ENCODE measurements around the gene MAP6.

MAP6 gene

DNA sequence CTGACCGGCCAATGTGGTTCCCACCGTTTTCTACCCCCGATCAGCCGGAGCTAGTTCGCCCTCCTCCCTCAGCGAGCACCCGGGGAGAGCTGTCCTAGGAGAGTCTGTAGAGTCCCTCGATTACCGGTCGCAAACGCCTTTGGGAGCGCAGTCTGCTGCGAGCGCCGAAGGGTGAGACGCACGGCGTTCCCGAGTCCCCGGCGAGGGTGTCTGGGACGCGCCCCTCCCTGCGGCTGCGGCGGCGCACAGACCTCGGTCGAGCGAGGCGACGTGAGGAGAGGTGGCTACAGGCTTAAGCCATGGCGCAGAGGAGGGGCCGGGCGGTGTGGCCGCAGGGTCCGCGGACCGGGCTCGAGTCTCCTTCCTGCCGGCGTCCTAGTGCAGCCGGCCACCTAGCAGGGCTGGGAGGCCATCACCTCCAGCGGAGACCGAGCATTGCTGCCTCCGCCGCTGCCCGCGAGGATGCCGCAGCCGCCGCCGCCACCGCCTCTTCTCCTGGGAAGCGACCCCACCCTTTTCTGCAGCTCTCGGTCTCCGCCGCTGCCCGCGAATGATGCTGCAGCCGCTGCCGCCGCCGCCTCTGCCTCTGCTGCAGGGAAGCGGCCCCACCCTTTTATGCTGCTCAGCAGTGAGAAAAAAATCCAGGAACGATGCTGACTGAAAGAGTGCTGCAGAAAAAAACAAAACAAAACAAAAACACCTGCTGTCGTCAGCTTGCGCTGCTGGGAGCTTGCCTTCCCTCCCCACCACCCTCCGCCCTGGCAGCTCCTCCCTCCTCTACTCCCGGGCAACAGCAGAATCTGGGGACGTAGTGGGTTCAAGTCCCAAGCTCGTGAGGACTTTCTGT, at the start of gene MAP6:
Gene MAP6 (minus strand): TSS at position 588 of the 847 bp plus-strand sequence. CDS start 669 bp downstream, outside the sequence.
- DNase-seq (ENCODE audit: low spot score): peak; percentile 58
- TF ChIP-seq, protein P1, sequence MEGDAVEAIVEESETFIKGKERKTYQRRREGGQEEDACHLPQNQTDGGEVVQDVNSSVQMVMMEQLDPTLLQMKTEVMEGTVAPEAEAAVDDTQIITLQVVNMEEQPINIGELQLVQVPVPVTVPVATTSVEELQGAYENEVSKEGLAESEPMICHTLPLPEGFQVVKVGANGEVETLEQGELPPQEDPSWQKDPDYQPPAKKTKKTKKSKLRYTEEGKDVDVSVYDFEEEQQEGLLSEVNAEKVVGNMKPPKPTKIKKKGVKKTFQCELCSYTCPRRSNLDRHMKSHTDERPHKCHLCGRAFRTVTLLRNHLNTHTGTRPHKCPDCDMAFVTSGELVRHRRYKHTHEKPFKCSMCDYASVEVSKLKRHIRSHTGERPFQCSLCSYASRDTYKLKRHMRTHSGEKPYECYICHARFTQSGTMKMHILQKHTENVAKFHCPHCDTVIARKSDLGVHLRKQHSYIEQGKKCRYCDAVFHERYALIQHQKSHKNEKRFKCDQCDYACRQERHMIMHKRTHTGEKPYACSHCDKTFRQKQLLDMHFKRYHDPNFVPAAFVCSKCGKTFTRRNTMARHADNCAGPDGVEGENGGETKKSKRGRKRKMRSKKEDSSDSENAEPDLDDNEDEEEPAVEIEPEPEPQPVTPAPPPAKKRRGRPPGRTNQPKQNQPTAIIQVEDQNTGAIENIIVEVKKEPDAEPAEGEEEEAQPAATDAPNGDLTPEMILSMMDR (IDR thresholded peaks at IDR 0.05; ENCODE audit: borderline replicate concordance, control extremely low read depth, extremely low read depth, insufficient read depth, missing control alignments): no peak
- in situ Hi-C loops (cut with MboI; ENCODE audit: low sequenced_read_pairs, unreplicated experiment): no loop called here

DNA sequence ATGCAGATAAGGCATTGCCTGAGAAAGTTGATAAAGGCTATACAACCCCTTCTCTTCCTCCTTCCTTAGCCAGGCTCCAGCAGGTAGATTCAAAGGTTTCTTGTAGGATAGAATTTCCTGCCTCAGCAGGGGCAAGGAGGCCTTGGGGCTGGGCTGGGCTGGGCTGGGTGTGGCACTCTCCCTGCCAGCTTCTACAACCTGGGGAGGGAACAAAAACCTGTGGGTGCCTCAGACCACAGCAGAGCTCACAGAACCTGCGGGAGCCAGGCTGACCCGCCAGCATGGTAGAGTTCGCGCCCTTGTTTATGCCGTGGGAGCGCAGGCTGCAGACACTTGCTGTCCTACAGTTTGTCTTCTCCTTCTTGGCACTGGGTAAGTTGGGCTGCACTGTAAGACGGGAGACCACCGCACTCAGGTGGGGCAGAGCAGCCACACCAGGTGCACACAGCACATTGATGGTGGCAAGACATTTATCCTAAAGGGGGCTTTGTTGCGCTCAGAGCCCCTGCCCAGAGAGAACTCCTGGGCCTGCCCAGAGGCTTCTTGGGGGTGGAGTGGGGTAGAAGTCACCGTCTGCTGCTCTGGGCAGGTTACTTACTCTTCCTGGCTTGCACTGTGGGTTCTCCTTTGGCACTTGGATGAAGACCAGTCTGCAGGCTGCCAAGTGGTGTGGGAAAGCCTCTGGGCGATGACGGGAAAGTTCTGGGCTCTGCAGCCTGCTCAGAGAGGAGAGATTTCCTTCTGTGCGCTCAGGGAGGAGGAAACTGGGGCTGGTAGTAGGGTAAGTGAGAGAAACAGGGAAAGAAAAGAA, 49.0 kb upstream of the MAP6 start, which contains the start of gene MOGAT2:
Gene MOGAT2 (plus strand): TSS at position 231 of the 811 bp plus-strand sequence. CDS start 51 bp downstream, at position 282.
- in situ Hi-C loops (cut with MboI; ENCODE audit: low sequenced_read_pairs, unreplicated experiment): loop anchor here (25.0 kb wide), 1 partner anchor 419 kb away; no protein-coding TSS in a partner anchor
- no peak for DNase-seq (ENCODE audit: low spot score)
- TF ChIP-seq, protein P1 (IDR thresholded peaks at IDR 0.05; ENCODE audit: borderline replicate concordance, control extremely low read depth, extremely low read depth, insufficient read depth, missing control alignments): no peak

DNA sequence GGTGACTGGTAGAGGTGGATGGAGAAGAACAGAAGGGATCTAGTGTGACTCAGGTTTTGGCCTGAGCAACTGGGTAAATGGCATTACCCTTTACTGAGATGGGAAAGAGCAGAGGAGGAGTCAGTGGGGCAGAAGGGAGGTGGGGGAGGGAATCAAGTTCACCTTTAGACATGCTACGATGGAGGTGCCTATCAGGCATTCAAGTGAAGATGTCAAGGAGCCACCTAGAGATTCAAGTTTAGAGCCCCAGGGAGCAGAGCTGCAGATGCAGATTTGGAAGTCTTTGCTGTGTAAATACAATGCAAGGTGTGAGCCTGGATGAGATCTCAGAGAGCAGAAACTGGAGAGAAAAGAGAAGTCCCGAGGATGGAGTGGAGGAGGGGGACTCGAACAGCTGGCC, 47.8 kb upstream of the MAP6 start:
- in situ Hi-C loops (cut with MboI; ENCODE audit: low sequenced_read_pairs, unreplicated experiment): loop anchor here (25.0 kb wide), 1 partner anchor 421 kb away; no protein-coding TSS in a partner anchor
- DNase-seq (ENCODE audit: low spot score): no peak

DNA sequence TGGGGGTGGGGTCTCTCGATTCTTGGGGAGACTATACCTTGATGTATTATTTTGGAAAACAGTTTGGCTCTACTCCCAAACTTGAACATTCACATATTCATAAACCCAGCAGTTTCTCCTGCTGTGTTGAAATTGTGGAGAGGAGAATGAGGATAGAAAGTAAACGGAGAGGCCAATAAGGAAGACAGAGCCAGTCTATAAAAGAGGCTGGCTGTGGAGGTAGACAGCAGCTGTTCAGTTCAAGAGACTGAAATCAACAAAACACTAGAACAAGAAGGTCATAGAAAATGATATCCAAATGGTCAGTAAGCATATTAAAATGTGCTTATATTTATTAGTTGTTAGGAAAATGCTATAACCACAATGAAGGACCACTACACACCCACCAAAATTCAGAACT, 46.9 kb upstream of the MAP6 start:
- in situ Hi-C loops (cut with MboI; ENCODE audit: low sequenced_read_pairs, unreplicated experiment): loop anchor here (25.0 kb wide), 1 partner anchor 422 kb away; no protein-coding TSS in a partner anchor

More for the DNA sequence above, 47.8 kb upstream of the MAP6 start:
- TF ChIP-seq, protein P1 (IDR thresholded peaks at IDR 0.05; ENCODE audit: borderline replicate concordance, control extremely low read depth, extremely low read depth, insufficient read depth, missing control alignments): no peak

GRCh38 chr11:75714211-75714610, 45.4 kb upstream of the MAP6 start:
- in situ Hi-C loops (cut with MboI; ENCODE audit: low sequenced_read_pairs, unreplicated experiment): loop anchor here (25.0 kb wide), 1 partner anchor 423 kb away; no protein-coding TSS in a partner anchor
- TF ChIP-seq, protein P1 (IDR thresholded peaks at IDR 0.05; ENCODE audit: borderline replicate concordance, control extremely low read depth, extremely low read depth, insufficient read depth, missing control alignments): no peak
- no peak for DNase-seq (ENCODE audit: low spot score)

More for the DNA sequence above, 46.9 kb upstream of the MAP6 start:
- no peak for DNase-seq (ENCODE audit: low spot score)
- TF ChIP-seq, protein P1 (IDR thresholded peaks at IDR 0.05; ENCODE audit: borderline replicate concordance, control extremely low read depth, extremely low read depth, insufficient read depth, missing control alignments): no peak

DNA sequence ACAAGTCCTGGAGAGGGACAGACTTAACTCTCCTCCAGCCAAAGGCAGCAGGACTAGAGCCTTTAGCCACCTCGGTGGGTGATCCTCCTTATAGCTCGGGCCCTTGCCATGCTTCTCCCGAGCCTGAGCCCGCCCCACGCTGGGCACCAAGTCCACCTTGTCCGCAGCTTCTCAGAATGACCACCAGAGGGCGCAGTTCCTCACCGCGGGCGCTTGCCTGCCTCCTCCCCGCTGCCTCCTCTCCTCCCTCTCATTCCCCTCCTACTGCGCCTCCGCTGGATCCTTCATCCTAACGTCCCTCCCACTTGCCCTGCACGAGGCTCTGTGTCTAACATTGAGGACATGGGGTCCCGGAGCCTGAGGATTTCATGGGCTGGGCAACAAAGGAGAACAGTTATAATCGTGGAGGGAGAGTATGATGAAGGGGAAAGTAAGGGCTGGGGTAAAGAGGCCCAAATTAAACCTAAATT, 37.5 kb upstream of the MAP6 start:
- in situ Hi-C loops (cut with MboI; ENCODE audit: low sequenced_read_pairs, unreplicated experiment): loop anchor here (25.0 kb wide), 1 partner anchor 431 kb away; no protein-coding TSS in a partner anchor
- peak; percentile 84 for DNase-seq (ENCODE audit: low spot score)
- TF ChIP-seq, protein P1 (IDR thresholded peaks at IDR 0.05; ENCODE audit: borderline replicate concordance, control extremely low read depth, extremely low read depth, insufficient read depth, missing control alignments): peak; percentile 95

Data from GM13976 (cell line).